IMR-90 (cell line): ENCODE measurements around the gene SAT2. TPM values are rescaled to one million over a fixed set of nuclear protein-coding genes. Genes with fewer than 3 reads are reported as not detected.

Source experiments
- ATAC-seq: fragments of 200-7000 bp; cut with Tn5 transposase; 2 replicates; pipeline ENCODE4 v1.9.1; 2020; ENCODE audit warnings: low read depth, mild to moderate bottlenecking, moderate library complexity
- BruUV-seq: library from RNA; stranded (reverse); fragments of 400-500 nt; replicated peaks from 2 replicates; lab custom pipeline; 2021; lab: Mats Ljungman, UMichigan
- CTCF ChIA-PET: fragments of 300-600 bp; formaldehyde crosslinking; extraction: SDS; loops from one replicate; lab custom pipeline; 2021; ENCODE audit warnings: antibody characterized with exemption; lab: Yijun Ruan, JAX
- POLR2A ChIA-PET: fragments of 300-600 bp; sonication (Branson Sonifier 250); formaldehyde crosslinking; loops from one replicate; lab custom pipeline; 2022; ENCODE audit warnings: antibody characterized with exemption; ENCODE audit not compliant: unreplicated experiment; lab: Charles Lee
- DNase-seq: peaks from one replicate; pipeline ENCODE4 v3.0.0; 2013
- H2AFZ ChIP-seq: replicated peaks from 2 replicates; pipeline ENCODE3; 2013; ENCODE audit warnings: low read length, mild to moderate bottlenecking; ENCODE audit not compliant: poor library complexity
- H2AK5ac ChIP-seq: 2 replicates; pipeline ENCODE4 v1.6.1; 2013; ENCODE audit warnings: low read depth, low read length, inconsistent platforms
- H2AK9ac ChIP-seq: replicated peaks from 2 replicates; pipeline ENCODE3; 2013; ENCODE audit warnings: mild to moderate bottlenecking, low read depth, low read length, moderate library complexity; ENCODE audit not compliant: poor library complexity
- H2BK120ac ChIP-seq: 2 replicates; pipeline ENCODE4 v1.6.1; 2013; ENCODE audit warnings: low read depth, low read length, inconsistent platforms
- H2BK15ac ChIP-seq: 3 replicates; pipeline ENCODE4 v1.6.1; 2013; ENCODE audit warnings: low read depth, low read length, inconsistent platforms
- H2BK20ac ChIP-seq: 2 replicates; pipeline ENCODE4 v1.6.1; 2013; ENCODE audit warnings: low read depth, mild to moderate bottlenecking, inconsistent platforms, low read length, moderate library complexity
- H2BK5ac ChIP-seq: 2 replicates; pipeline ENCODE4 v1.6.1; 2013; ENCODE audit warnings: mild to moderate bottlenecking, low read depth, low read length, inconsistent platforms; ENCODE audit not compliant: poor library complexity, severe bottlenecking
- H3K14ac ChIP-seq: replicated peaks from 2 replicates; pipeline ENCODE4 v1.6.1; 2013; ENCODE audit warnings: low read depth, low read length, inconsistent platforms
- H3K18ac ChIP-seq: 2 replicates; pipeline ENCODE4 v1.6.1; 2013; ENCODE audit warnings: low read depth, low read length, control low read depth
- H3K23ac ChIP-seq: 2 replicates; pipeline ENCODE4 v1.6.1; 2013; ENCODE audit warnings: low read depth, low read length, inconsistent platforms
- H3K27ac ChIP-seq: 2 replicates; pipeline ENCODE4 v1.5.1; 2013; ENCODE audit warnings: mild to moderate bottlenecking, control low read depth, low read length; ENCODE audit not compliant: insufficient read depth
- H3K27me3 ChIP-seq: 2 replicates; pipeline ENCODE4 v1.6.1; 2013; ENCODE audit warnings: low read length; ENCODE audit not compliant: control insufficient read depth, insufficient read depth
- H3K36me3 ChIP-seq: 2 replicates; pipeline ENCODE4 v1.6.1; 2013; ENCODE audit warnings: low read length, mixed read lengths; ENCODE audit not compliant: control insufficient read depth, insufficient read depth
- H3K4ac ChIP-seq: 2 replicates; pipeline ENCODE4 v1.6.1; 2013; ENCODE audit warnings: low read depth, low read length, inconsistent platforms
- H3K4me1 ChIP-seq: 2 replicates; pipeline ENCODE4 v1.6.1; 2013; ENCODE audit warnings: low read length, mixed read lengths; ENCODE audit not compliant: control insufficient read depth, insufficient read depth
- H3K4me2 ChIP-seq: 2 replicates; pipeline ENCODE4 v1.6.1; 2013; ENCODE audit warnings: low read depth, mild to moderate bottlenecking, control low read depth, low read length, moderate library complexity
- H3K4me3 ChIP-seq: 2 replicates; pipeline ENCODE4 v1.5.1; 2013; ENCODE audit warnings: low read depth, mild to moderate bottlenecking, control low read depth, low read length, moderate library complexity; ENCODE audit not compliant: insufficient read depth
- H3K56ac ChIP-seq: 2 replicates; pipeline ENCODE4 v1.6.1; 2013; ENCODE audit warnings: low read length, inconsistent platforms; ENCODE audit not compliant: insufficient read depth; ENCODE audit errors: extremely low read depth
- H3K79me1 ChIP-seq, 2 experiments: 2 replicates each; pipeline ENCODE4 v1.6.1; 2013; ENCODE audit warnings: low read length in 2 of 2, inconsistent platforms in 1 of 2, low read depth in 1 of 2
- H3K9ac ChIP-seq: 2 replicates; pipeline ENCODE4 v1.6.1; 2013; ENCODE audit warnings: low read depth, low read length, control low read depth
- H3K9me1 ChIP-seq: 2 replicates; pipeline ENCODE4 v1.6.1; 2013; ENCODE audit warnings: low read length, inconsistent platforms; ENCODE audit not compliant: insufficient read depth
- H3K9me3 ChIP-seq: 2 replicates; pipeline ENCODE4 v1.6.1; 2013; ENCODE audit warnings: low read length; ENCODE audit not compliant: control insufficient read depth, insufficient read depth
- H4K20me1 ChIP-seq: 2 replicates; pipeline ENCODE4 v1.6.1; 2013; ENCODE audit warnings: low read length, inconsistent platforms; ENCODE audit not compliant: insufficient read depth
- H4K5ac ChIP-seq: 2 replicates; pipeline ENCODE4 v1.6.1; 2013; ENCODE audit warnings: mild to moderate bottlenecking, low read depth, low read length, control low read depth
- H4K8ac ChIP-seq, 2 experiments: 2 replicates each; pipeline ENCODE4 v1.6.1; 2013; ENCODE audit warnings: low read depth in 2 of 2, low read length in 2 of 2, control low read depth in 1 of 2, inconsistent platforms in 1 of 2
- H4K91ac ChIP-seq: 2 replicates; pipeline ENCODE4 v1.6.1; 2013; ENCODE audit warnings: low read depth, low read length, inconsistent platforms; ENCODE audit not compliant: insufficient read depth
- BHLHE40 ChIP-seq: fragments of 150-350 bp; IDR thresholded peaks from 2 replicates; pipeline ENCODE4 v1.6.1; 2016; ENCODE audit warnings: mild to moderate bottlenecking, low read depth, low read length
- CEBPB ChIP-seq: IDR thresholded peaks from 2 replicates; pipeline ENCODE4 v1.6.1; 2012; ENCODE audit warnings: low read depth, low read length, improper control_type of control experiment
- CHD1 ChIP-seq: IDR thresholded peaks from 2 replicates; pipeline ENCODE4 v1.6.1; 2012; ENCODE audit warnings: low read depth, low read length, improper control_type of control experiment
- FOS ChIP-seq: fragments of 150-350 bp; IDR thresholded peaks from 2 replicates; pipeline ENCODE4 v1.6.1; 2016; ENCODE audit warnings: low read depth, low read length
- MAFK ChIP-seq: IDR thresholded peaks from 2 replicates; pipeline ENCODE4 v1.6.1; 2012; ENCODE audit warnings: low read depth, low read length, improper control_type of control experiment
- MAZ ChIP-seq: IDR thresholded peaks from 2 replicates; pipeline ENCODE4 v1.6.1; 2012; ENCODE audit warnings: low read depth, mild to moderate bottlenecking, low read length, improper control_type of control experiment, moderate library complexity, borderline replicate concordance
- MXI1 ChIP-seq: IDR thresholded peaks from 2 replicates; pipeline ENCODE4 v1.6.1; 2012; ENCODE audit warnings: low read depth, mild to moderate bottlenecking, low read length, moderate library complexity, borderline replicate concordance
- NFE2L2 ChIP-seq: fragments of 150-350 bp; IDR thresholded peaks from 2 replicates; pipeline ENCODE4 v1.6.1; 2016; ENCODE audit warnings: low read depth, mild to moderate bottlenecking, low read length
- POLR2A ChIP-seq: IDR thresholded peaks from 2 replicates; pipeline ENCODE4 v1.6.1; 2012; ENCODE audit warnings: mild to moderate bottlenecking, low read depth, low read length
- RAD21 ChIP-seq: IDR thresholded peaks from 2 replicates; pipeline ENCODE4 v1.6.1; 2012; ENCODE audit warnings: low read length, improper control_type of control experiment
- RCOR1 ChIP-seq: IDR thresholded peaks from 2 replicates; pipeline ENCODE4 v1.6.1; 2012; ENCODE audit warnings: mild to moderate bottlenecking, low read length, improper control_type of control experiment; ENCODE audit not compliant: insufficient replicate concordance
- RFX5 ChIP-seq: IDR thresholded peaks from 2 replicates; pipeline ENCODE4 v1.8.0; 2012; ENCODE audit warnings: low read depth, mild to moderate bottlenecking, low read length, moderate library complexity
- SMC3 ChIP-seq: fragments of 150-350 bp; IDR thresholded peaks from 2 replicates; pipeline ENCODE4 v1.6.1; 2016; ENCODE audit warnings: low read depth, mild to moderate bottlenecking, antibody characterized with exemption, low read length, moderate library complexity
- WGBS, 2 experiments: methylation state at CpG; one replicate each; pipeline versions ENCODE4 v1.1.5 to v1.1.7; 2013; ENCODE audit warnings: missing lambda C conversion rate in 2 of 2; ENCODE audit not compliant: insufficient read length in 1 of 2; ENCODE audit errors: extremely low coverage in 2 of 2; 5-methylcytosine and 5-hydroxymethylcytosine counted together
- dilution Hi-C: fragments of 300-500 bp; cut with HindIII; formaldehyde crosslinking; loops from one replicate; pipeline ENCODE4 v1.14.3; 2018; ENCODE audit warnings: low sequenced_read_pairs; ENCODE audit not compliant: unreplicated experiment
- in situ Hi-C: fragments of 300-500 bp; cut with MboI; formaldehyde crosslinking; loops from 3 replicates; pipeline ENCODE4 v1.14.3; 2019; ENCODE audit warnings: low sequenced_read_pairs, inconsistent platforms, mixed read lengths
- intact Hi-C: fragments of 100-400 bp; cut with micrococcal nuclease; formaldehyde crosslinking; loops from 2 replicates; pipeline ENCODE4 v1.10.0; 2022
- polyA plus RNA-seq, 3 experiments: library from polyadenylated mRNA; depleted of rRNA; stranded (reverse); fragments of >200 nt; gene quantifications; 2 replicates each; pipeline ENCODE4 v1.2.3, GENCODE V29; 2012; ENCODE audit warnings: low replicate concordance in 1 of 3
- total RNA-seq: library from RNA; depleted of rRNA; stranded (reverse); fragments of >200 nt; gene quantifications from 2 replicates; pipeline ENCODE4 v1.2.3, GENCODE V29; 2012
- TF ChIP-seq, protein P1 (sequence below): fragments of 150-350 bp; IDR thresholded peaks from 2 replicates; pipeline ENCODE4 v1.6.1; 2016; ENCODE audit warnings: low read depth, mild to moderate bottlenecking, low read length, moderate library complexity, borderline replicate concordance
- TF ChIP-seq, protein P2 (sequence below): fragments of 150-350 bp; IDR thresholded peaks from 2 replicates; pipeline ENCODE4 v1.6.1; 2017; ENCODE audit warnings: mild to moderate bottlenecking, antibody characterized with exemption, low read length, low read depth
- TF ChIP-seq, protein P3 (sequence below): conservative IDR thresholded peaks from 2 replicates; pipeline ENCODE4 v1.5.1; 2012; ENCODE audit warnings: mild to moderate bottlenecking, low read depth, low read length, improper control_type of control experiment

Gene SAT2
- total and polyA plus RNA-seq, 2 of the 4 experiments (the other 2 are of a cell fraction) = 20.4 to 45.9 TPM

DNA sequence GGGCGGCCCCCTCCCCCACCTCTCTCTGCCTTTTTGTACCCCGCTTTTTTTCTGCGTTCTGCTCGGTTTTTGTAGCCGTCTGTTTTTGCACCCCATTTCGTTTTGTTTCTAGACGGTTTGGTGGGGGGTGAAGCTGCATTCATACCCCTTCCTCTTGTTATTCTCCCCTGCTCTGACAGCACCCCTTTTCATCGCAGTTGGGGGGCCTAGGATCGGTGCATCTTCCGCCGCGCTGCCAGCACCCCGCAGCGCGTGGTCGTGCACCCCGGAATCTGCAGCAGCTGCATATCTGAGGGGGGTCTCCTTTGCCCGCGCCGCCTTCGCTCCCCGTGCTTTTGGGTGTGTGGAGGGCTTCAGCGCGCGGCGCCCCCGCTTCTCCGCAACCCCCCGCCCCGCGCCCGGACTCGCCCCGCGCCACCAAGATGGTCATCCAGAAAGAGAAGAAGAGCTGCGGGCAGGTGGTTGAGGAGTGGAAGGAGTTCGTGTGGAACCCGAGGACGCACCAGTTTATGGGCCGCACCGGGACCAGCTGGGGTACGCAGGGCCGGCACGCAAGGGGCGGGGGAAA, 23.6 kb upstream of the SAT2 start:
- peak overlapping the region; percentile 67 for H2AFZ ChIP-seq
- no peak overlapping the region for H2BK120ac ChIP-seq
- H4K5ac ChIP-seq = no peak overlapping the region
- no peak for DNase-seq
- no peak overlapping the region for H2BK20ac ChIP-seq
- no peaks in the 10 kb centered on the region; the same call in 1 of the 2 replicates for H3K9me3 ChIP-seq
- no peak overlapping the region for H2AK9ac ChIP-seq
- WGBS, 2 experiments = 1% methylated on average over 24 of the region's 45 CpGs; no CpG with 5 or more reads in 1 of the 2 experiments
- peak overlapping the region; percentile 30 for H3K4me3 ChIP-seq
- no TSS peak for BruUV-seq
- H3K56ac ChIP-seq = no peak overlapping the region
- ChIA-PET POLR2A (interaction anchor here (0.6 kb wide), 2 partner anchors 17 to 736 kb away, joined by 4 read pairs; no protein-coding TSS in a partner anchor), CTCF (no interaction called here)
- no peaks in the 10 kb centered on the region for H3K36me3 ChIP-seq
- peak overlapping the region; percentile 93 for H3K4me2 ChIP-seq
- peaks cover 61% of the 10 kb centered on the region for H3K27me3 ChIP-seq
- H2BK5ac ChIP-seq = no peak overlapping the region
- H3K27ac ChIP-seq = no peak overlapping the region
- peaks cover 6% of the 10 kb centered on the region; the same call in 1 of the 2 replicates for H3K4me1 ChIP-seq
- no peak overlapping the region for H3K4ac ChIP-seq
- H4K91ac ChIP-seq = no peak overlapping the region
- TF ChIP-seq SMC3 (no peak), RCOR1 (no peak), MXI1 (no peak), MAFK (no peak), CHD1 (no peak), CEBPB (no peak), RFX5 (no peak), POLR2A (no peak), RAD21 (no peak), BHLHE40 (no peak), MAZ (no peak), NFE2L2 (no peak), FOS (no peak)
- TF ChIP-seq, protein P1, sequence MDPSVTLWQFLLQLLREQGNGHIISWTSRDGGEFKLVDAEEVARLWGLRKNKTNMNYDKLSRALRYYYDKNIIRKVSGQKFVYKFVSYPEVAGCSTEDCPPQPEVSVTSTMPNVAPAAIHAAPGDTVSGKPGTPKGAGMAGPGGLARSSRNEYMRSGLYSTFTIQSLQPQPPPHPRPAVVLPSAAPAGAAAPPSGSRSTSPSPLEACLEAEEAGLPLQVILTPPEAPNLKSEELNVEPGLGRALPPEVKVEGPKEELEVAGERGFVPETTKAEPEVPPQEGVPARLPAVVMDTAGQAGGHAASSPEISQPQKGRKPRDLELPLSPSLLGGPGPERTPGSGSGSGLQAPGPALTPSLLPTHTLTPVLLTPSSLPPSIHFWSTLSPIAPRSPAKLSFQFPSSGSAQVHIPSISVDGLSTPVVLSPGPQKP = no peak
- TF ChIP-seq, protein P2, sequence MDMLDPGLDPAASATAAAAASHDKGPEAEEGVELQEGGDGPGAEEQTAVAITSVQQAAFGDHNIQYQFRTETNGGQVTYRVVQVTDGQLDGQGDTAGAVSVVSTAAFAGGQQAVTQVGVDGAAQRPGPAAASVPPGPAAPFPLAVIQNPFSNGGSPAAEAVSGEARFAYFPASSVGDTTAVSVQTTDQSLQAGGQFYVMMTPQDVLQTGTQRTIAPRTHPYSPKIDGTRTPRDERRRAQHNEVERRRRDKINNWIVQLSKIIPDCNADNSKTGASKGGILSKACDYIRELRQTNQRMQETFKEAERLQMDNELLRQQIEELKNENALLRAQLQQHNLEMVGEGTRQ = no peak
- TF ChIP-seq, protein P3, sequence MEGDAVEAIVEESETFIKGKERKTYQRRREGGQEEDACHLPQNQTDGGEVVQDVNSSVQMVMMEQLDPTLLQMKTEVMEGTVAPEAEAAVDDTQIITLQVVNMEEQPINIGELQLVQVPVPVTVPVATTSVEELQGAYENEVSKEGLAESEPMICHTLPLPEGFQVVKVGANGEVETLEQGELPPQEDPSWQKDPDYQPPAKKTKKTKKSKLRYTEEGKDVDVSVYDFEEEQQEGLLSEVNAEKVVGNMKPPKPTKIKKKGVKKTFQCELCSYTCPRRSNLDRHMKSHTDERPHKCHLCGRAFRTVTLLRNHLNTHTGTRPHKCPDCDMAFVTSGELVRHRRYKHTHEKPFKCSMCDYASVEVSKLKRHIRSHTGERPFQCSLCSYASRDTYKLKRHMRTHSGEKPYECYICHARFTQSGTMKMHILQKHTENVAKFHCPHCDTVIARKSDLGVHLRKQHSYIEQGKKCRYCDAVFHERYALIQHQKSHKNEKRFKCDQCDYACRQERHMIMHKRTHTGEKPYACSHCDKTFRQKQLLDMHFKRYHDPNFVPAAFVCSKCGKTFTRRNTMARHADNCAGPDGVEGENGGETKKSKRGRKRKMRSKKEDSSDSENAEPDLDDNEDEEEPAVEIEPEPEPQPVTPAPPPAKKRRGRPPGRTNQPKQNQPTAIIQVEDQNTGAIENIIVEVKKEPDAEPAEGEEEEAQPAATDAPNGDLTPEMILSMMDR = no peak
- no peak overlapping the region for H4K8ac ChIP-seq
- H3K14ac ChIP-seq = no peak overlapping the region
- no peaks in the 10 kb centered on the region for H3K9me1 ChIP-seq
- H3K18ac ChIP-seq = no peak overlapping the region
- intact Hi-C loops = no loop called here
- no peak overlapping the region for H2AK5ac ChIP-seq
- no peak for ATAC-seq
- H3K79me1 ChIP-seq = no peaks in the 10 kb centered on the region
- H3K23ac ChIP-seq = peak overlapping the region; percentile 38; the same call in 1 of the 2 replicates
- H4K20me1 ChIP-seq = no peaks in the 10 kb centered on the region; the same call in none of the 2 replicates
- in situ Hi-C loops = no loop called here
- H2BK15ac ChIP-seq = no peak overlapping the region
- dilution Hi-C loops = no loop called here
- no peak overlapping the region for H3K9ac ChIP-seq
